NT2/D1 (cell line): ENCODE measurements around the gene NHERF2.

Source experiments
- SUZ12 ChIP-seq: IDR thresholded peaks from 2 replicates; pipeline ENCODE4 v1.6.1; 2011; ENCODE audit not compliant: insufficient read length, insufficient read depth; ENCODE audit errors: extremely low read depth
- YY1 ChIP-seq: IDR thresholded peaks from 2 replicates; pipeline ENCODE4 v1.6.1; 2011; ENCODE audit not compliant: insufficient read length, insufficient read depth
- ZNF274 ChIP-seq: IDR thresholded peaks from 2 replicates; pipeline ENCODE4 v1.6.1; 2011; ENCODE audit warnings: mild to moderate bottlenecking, low read depth, low read length

- TF ChIP-seq YY1: no peak
- TF ChIP-seq SUZ12: no peak
- no peak for TF ChIP-seq ZNF274
Observed at GRCh38 chr16:2061023-2061422, 34.3 kb downstream of the NHERF2 start.
